ENCODE data around the gene DNAAF5.

Gene DNAAF5

GRCh38 chr7:820341-820740 lies 93.8 kb downstream of the DNAAF5 start:
- DNase-seq, result no peak

- DNase-seq, result no peak
Measured at GRCh38 chr7:821688-822087, 95.2 kb downstream of the DNAAF5 start.

- no peak for DNase-seq
Measured at GRCh38 chr7:822692-823276, 96.3 kb downstream of the DNAAF5 start.

GRCh38 chr7:823649-824048 lies 97.2 kb downstream of the DNAAF5 start:
- no peak for DNase-seq

- DNase-seq, result no peak
Measured at GRCh38 chr7:824081-824480, 97.6 kb downstream of the DNAAF5 start.

- no peak for DNase-seq
Measured at GRCh38 chr7:824664-825063, 98.2 kb downstream of the DNAAF5 start.

GRCh38 chr7:825386-825785 lies 98.9 kb downstream of the DNAAF5 start:
- no peak for DNase-seq

- DNase-seq, result no peak
Measured at GRCh38 chr7:826230-826917, 99.9 kb downstream of the DNAAF5 start.

- DNase-seq, result no peak
Measured at GRCh38 chr7:828793-829561, 102.5 kb downstream of the DNAAF5 start.

- no peak for DNase-seq
Measured at GRCh38 chr7:830069-830468, 103.6 kb downstream of the DNAAF5 start.

- DNase-seq, result no peak
Measured at GRCh38 chr7:831596-832166, 105.2 kb downstream of the DNAAF5 start.

GRCh38 chr7:832167-832967 lies 105.9 kb downstream of the DNAAF5 start, which contains the start of gene SUN1:
Gene SUN1 (plus strand): TSS chr7:832476. CDS start chr7:832525, 49 bp downstream.
- DNase-seq, result peak; percentile 67

GRCh38 chr7:832968-833424 lies 106.5 kb downstream of the DNAAF5 start:
- DNase-seq, result no peak

GRCh38 chr7:833601-834258 lies 107.2 kb downstream of the DNAAF5 start:
- DNase-seq, result no peak

GRCh38 chr7:834277-834676 lies 107.8 kb downstream of the DNAAF5 start:
- no peak for DNase-seq

- DNase-seq, result no peak
Measured at GRCh38 chr7:835021-835420, 108.5 kb downstream of the DNAAF5 start.

- no peak for DNase-seq
Measured at GRCh38 chr7:835485-836401, 109.2 kb downstream of the DNAAF5 start.

All from activated gamma-delta T cell treated with Interleukin-2 at 50 U/mL for 16 hours (primary cell).